ENCODE results near the gene AARS1. TPM values are rescaled to one million over a fixed set of nuclear protein-coding genes. Genes with fewer than 3 reads are reported as not detected.

AARS1 gene
- polyA plus RNA-seq, 1 of the 3 experiments (the other 2 are of a cell fraction): 70.5 TPM

- 98% methylated on average over 6 of the region's 9 CpGs for WGBS (ENCODE audit: low lambda C conversion rate)
- H3K36me3 ChIP-seq (replicated peaks in 1 of 2; ENCODE audit: control insufficient read depth in 1 of 2, insufficient read depth in 2 of 2, low read length in 1 of 2): peaks cover 45 to 70% of the 10 kb centered on the region in 2 experiments
- DNase-seq: no peak
- no peak overlapping the region for H3K9ac ChIP-seq
- TF ChIP-seq GATA2 (CRISPR knock-in tag; IDR thresholded peaks at IDR 0.05): no peak
- no peak for TF ChIP-seq YY1 (IDR thresholded peaks at IDR 0.05; ENCODE audit: low read depth)
- TF ChIP-seq EZH2phosphoT487 (IDR thresholded peaks at IDR 0.05; ENCODE audit: borderline replicate concordance, low read depth): no peak
- no peak for TF ChIP-seq CHD2 (IDR thresholded peaks at IDR 0.05; ENCODE audit: low read length, partially characterized antibody)
- no peak for TF ChIP-seq REST (IDR thresholded peaks at IDR 0.05; ENCODE audit: low read depth, low read length)
- no peak for TF ChIP-seq MXI1 (IDR thresholded peaks at IDR 0.05; ENCODE audit: low read depth, low read length)
- TF ChIP-seq TAF1 (IDR thresholded peaks at IDR 0.05; ENCODE audit: borderline replicate concordance, low read depth, low read length): no peak
- TF ChIP-seq TCF12 (IDR thresholded peaks at IDR 0.05): no peak
- TF ChIP-seq RCOR1 (IDR thresholded peaks at IDR 0.05; ENCODE audit: low read length): no peak
- TF ChIP-seq EP300 (IDR thresholded peaks at IDR 0.05; ENCODE audit: borderline replicate concordance in 1 of 2, low read depth in 1 of 2, low read length in 1 of 2): no peak
- TF ChIP-seq MEF2A (IDR thresholded peaks at IDR 0.05; ENCODE audit: borderline replicate concordance, low read depth): no peak
- no peak for TF ChIP-seq TEAD4 (IDR thresholded peaks at IDR 0.05; ENCODE audit: borderline replicate concordance, insufficient read depth)
- no peak for TF ChIP-seq ZBTB33 (IDR thresholded peaks at IDR 0.05; ENCODE audit: borderline replicate concordance, low read depth)
- no peak for TF ChIP-seq FOXM1 (IDR thresholded peaks at IDR 0.05; ENCODE audit: low read depth)
- no peak overlapping the region for H2AFZ ChIP-seq (ENCODE audit: low read depth)
- no peaks in the 10 kb centered on the region for H3K9me2 ChIP-seq
- ChIA-PET CTCF (interaction anchor here (0.8 to 10.1 kb wide), 3 partner anchors 12 to 105 kb away, joined by 3 to 76 read pairs (median 8); no protein-coding TSS in a partner anchor), POLR2A (no interaction called here)
- H3K4me1 ChIP-seq (ENCODE audit: control insufficient read depth in 1 of 2, insufficient read depth in 2 of 2, low read depth in 1 of 2, low read length in 1 of 2): no peaks in the 10 kb centered on the region; a peak in 1 of 4 replicates
- peaks cover 6% of the 10 kb centered on the region for H3K79me2 ChIP-seq (ENCODE audit: insufficient read depth)
- no peak overlapping the region for H3K4me3 ChIP-seq (ENCODE audit: low read depth in 2 of 2, low read length in 1 of 2)
- no peaks in the 10 kb centered on the region for H3K27me3 ChIP-seq (ENCODE audit: insufficient read depth)
- no peak overlapping the region for H3K4me2 ChIP-seq
- no peak overlapping the region for H3K27ac ChIP-seq (ENCODE audit: low read depth in 2 of 2, low read length in 1 of 2)
- H3F3A ChIP-seq (replicated peaks; ENCODE audit: insufficient read depth): peaks cover 21% of the 10 kb centered on the region
- peaks cover 9% of the 10 kb centered on the region; the same call in 1 of the 2 replicates for H4K20me1 ChIP-seq (ENCODE audit: insufficient read depth)
- no peaks in the 10 kb centered on the region for H3K9me3 ChIP-seq
Measured at GRCh38 chr16:70255574-70255973, 33.7 kb downstream of the AARS1 start.

All from SK-N-SH (cell line).